C4-2B (cell line): ENCODE data around the gene CABP2.

ENCODE experiments used
- CTCF ChIP-seq: fragments of 450-650 bp; conservative IDR thresholded peaks from 2 replicates; pipeline ENCODE4 v1.5.1; 2017; ENCODE audit warnings: mild to moderate bottlenecking
- ZFX ChIP-seq: fragments of 450-650 bp; IDR thresholded peaks from 2 replicates; pipeline ENCODE4 v1.6.1; 2017

GRCh38 chr11:67522844-67523555, at the start of gene CABP2:
- TF ChIP-seq CTCF (no peak), ZFX (no peak)
